Neural cell (in vitro differentiated cells): ENCODE data around the gene DPH6. TPM values are rescaled to one million over a fixed set of nuclear protein-coding genes. Genes with fewer than 3 reads are reported as not detected.

Experiments used
- H2AFZ ChIP-seq: fragments of 200-600, 300-800 bp; sonication (generic), shearing (Covaris generic); 2 replicates; pipeline ENCODE4 v1.6.0; 2014; ENCODE audit warnings: low read depth, mild to moderate bottlenecking, antibody characterized with exemption, low read length, moderate library complexity
- H3F3A ChIP-seq: fragments of 200-600 bp; shearing (Covaris generic); 2 replicates; pipeline ENCODE4 v1.6.1; 2016; ENCODE audit warnings: mild to moderate bottlenecking, moderate library complexity, mixed read lengths, antibody characterized with exemption, low read length; ENCODE audit not compliant: insufficient read depth, poor library complexity, severe bottlenecking
- H3K27ac ChIP-seq: fragments of 200-600, 300-800 bp; sonication (generic), shearing (Covaris generic); 2 replicates; pipeline ENCODE4 v1.5.1; 2014; ENCODE audit warnings: mild to moderate bottlenecking, low read length, moderate library complexity
- H3K27me3 ChIP-seq: fragments of 300-800, 200-600 bp; sonication (generic), shearing (Covaris generic); 2 replicates; pipeline ENCODE4 v1.6.0; 2014; ENCODE audit warnings: mild to moderate bottlenecking, low read depth, low read length, moderate library complexity; ENCODE audit not compliant: insufficient read depth
- H3K36me3 ChIP-seq: fragments of 300-800, 200-600 bp; sonication (generic), shearing (Covaris generic); 2 replicates; pipeline ENCODE4 v1.5.1; 2014; ENCODE audit warnings: mild to moderate bottlenecking, antibody characterized with exemption, low read length, moderate library complexity; ENCODE audit not compliant: insufficient read depth
- H3K4me2 ChIP-seq: fragments of 300-800, 200-600 bp; sonication (generic), shearing (Covaris generic); 2 replicates; pipeline ENCODE4 v1.6.0; 2014; ENCODE audit warnings: mild to moderate bottlenecking, low read length
- H3K4me3 ChIP-seq: fragments of 300-800, 200-600 bp; sonication (generic), shearing (Covaris generic); 2 replicates; pipeline ENCODE4 v1.5.1; 2014; ENCODE audit warnings: mild to moderate bottlenecking, low read length, moderate library complexity
- H3K79me2 ChIP-seq: fragments of 200-600 bp; shearing (Covaris generic); replicated peaks from 2 replicates; pipeline ENCODE4 v1.6.0; 2014; ENCODE audit warnings: mild to moderate bottlenecking, low read length, moderate library complexity; ENCODE audit not compliant: insufficient read depth
- H3K9ac ChIP-seq: fragments of 300-800, 200-600 bp; sonication (generic), shearing (Covaris generic); 2 replicates; pipeline ENCODE4 v1.6.1; 2016; ENCODE audit warnings: mild to moderate bottlenecking, low read length, mixed read lengths
- H3K9me2 ChIP-seq: fragments of 200-600 bp; shearing (Covaris generic); 2 replicates; pipeline ENCODE4 v1.6.1; 2016; ENCODE audit warnings: mild to moderate bottlenecking, low read length, mixed read lengths; ENCODE audit not compliant: insufficient read depth
- H3K9me3 ChIP-seq: fragments of 200-600, 300-800 bp; sonication (generic), shearing (Covaris generic); 2 replicates; pipeline ENCODE4 v1.6.1; 2016; ENCODE audit warnings: mild to moderate bottlenecking, mixed run types, low read length, moderate library complexity, mixed read lengths
- H4K20me1 ChIP-seq: fragments of 200-600 bp; shearing (Covaris generic); 2 replicates; pipeline ENCODE4 v1.6.1; 2016; ENCODE audit warnings: mild to moderate bottlenecking, mixed run types; ENCODE audit not compliant: insufficient read depth
- CTCF ChIP-seq: fragments of 450-650 bp; IDR thresholded peaks from 2 replicates; pipeline ENCODE4 v1.5.1; 2014; ENCODE audit warnings: antibody characterized with exemption, mild to moderate bottlenecking, moderate library complexity; ENCODE audit not compliant: poor library complexity, severe bottlenecking
- EP300 ChIP-seq: fragments of 450-650 bp; conservative IDR thresholded peaks from 2 replicates; pipeline ENCODE4 v1.6.1; 2014; ENCODE audit warnings: antibody characterized with exemption, mild to moderate bottlenecking, moderate library complexity; ENCODE audit not compliant: poor library complexity, severe bottlenecking
- EZH2 ChIP-seq: fragments of 200-600, 300-800 bp; shearing (Covaris generic), sonication (generic); IDR thresholded peaks from 2 replicates; pipeline ENCODE4 v1.6.1; 2014; ENCODE audit warnings: antibody characterized with exemption, low read length, borderline replicate concordance, mild to moderate bottlenecking; ENCODE audit not compliant: insufficient read depth, poor library complexity, severe bottlenecking
- MXI1 ChIP-seq: fragments of 450-650 bp; conservative IDR thresholded peaks from 2 replicates; pipeline ENCODE4 v1.6.1; 2014; ENCODE audit warnings: antibody characterized with exemption, mild to moderate bottlenecking; ENCODE audit not compliant: poor library complexity, severe bottlenecking
- POLR2AphosphoS5 ChIP-seq: IDR thresholded peaks from 2 replicates; pipeline ENCODE4 v1.6.1; 2012
- RAD21 ChIP-seq: fragments of 450-650 bp; conservative IDR thresholded peaks from 2 replicates; pipeline ENCODE4 v1.6.1; 2014; ENCODE audit warnings: antibody characterized with exemption, mild to moderate bottlenecking, moderate library complexity
- REST ChIP-seq: IDR thresholded peaks from 2 replicates; pipeline ENCODE4 v1.6.1; 2012; ENCODE audit warnings: borderline replicate concordance
- SMC3 ChIP-seq: fragments of 450-650 bp; conservative IDR thresholded peaks from 2 replicates; pipeline ENCODE4 v1.6.1; 2014; ENCODE audit warnings: antibody characterized with exemption, mild to moderate bottlenecking, moderate library complexity; ENCODE audit not compliant: poor library complexity
- TAF1 ChIP-seq: IDR thresholded peaks from 2 replicates; pipeline ENCODE4 v1.6.1; 2012; ENCODE audit warnings: low read depth
- polyA plus RNA-seq: library from polyadenylated mRNA; depleted of rRNA; stranded (reverse); fragments of >200 nt; gene quantifications from 2 replicates; pipeline ENCODE4 v1.2.3, GENCODE V29; 2014

The DPH6 gene
- polyA plus RNA-seq, 1 donor from 2014 or later = 6.9 TPM

GRCh38 chr15:35485411-35485810 is 60.6 kb downstream of the DPH6 start:
- no peaks in the 10 kb centered on the region for H3K9me2 ChIP-seq
- no peak for TF ChIP-seq RAD21
- no peak for TF ChIP-seq CTCF
- no peak for TF ChIP-seq REST
- TF ChIP-seq SMC3 = no peak
- TF ChIP-seq TAF1 = no peak
- no peak overlapping the region for H3K4me2 ChIP-seq
- H4K20me1 ChIP-seq = no peaks in the 10 kb centered on the region
- peaks cover 5% of the 10 kb centered on the region for H3K9me3 ChIP-seq
- no peaks in the 10 kb centered on the region for H3K79me2 ChIP-seq
- no peaks in the 10 kb centered on the region for H3F3A ChIP-seq
- H3K9ac ChIP-seq = no peak overlapping the region
- no peak overlapping the region for H2AFZ ChIP-seq
- H3K27ac ChIP-seq = no peak overlapping the region
- H3K4me3 ChIP-seq = no peak overlapping the region
- H3K27me3 ChIP-seq = no peaks in the 10 kb centered on the region
- H3K36me3 ChIP-seq = no peaks in the 10 kb centered on the region

- Histone ChIP-seq H3K9ac (no peak overlapping the region), H3K9me2 (no peaks in the 10 kb centered on the region), H3K27me3 (no peaks in the 10 kb centered on the region), H3K4me3 (no peak overlapping the region), H3K36me3 (no peaks in the 10 kb centered on the region), H2AFZ (no peak overlapping the region), H3K4me2 (no peak overlapping the region), H3K79me2 (no peaks in the 10 kb centered on the region), H4K20me1 (no peaks in the 10 kb centered on the region), H3F3A (no peaks in the 10 kb centered on the region), H3K27ac (no peak overlapping the region), H3K9me3 (peaks cover 5% of the 10 kb centered on the region)
- no peak for TF ChIP-seq TAF1
- TF ChIP-seq EZH2 = no peak
- no peak for TF ChIP-seq MXI1
- TF ChIP-seq POLR2AphosphoS5 = no peak
- no peak for TF ChIP-seq CTCF
- no peak for TF ChIP-seq SMC3
- no peak for TF ChIP-seq REST
- no peak for TF ChIP-seq EP300
- TF ChIP-seq RAD21 = no peak
Observed at GRCh38 chr15:35484231-35484945, 61.6 kb downstream of the DPH6 start.
